HCT116 (cell line): ENCODE data around the gene CD83.

Experiments
- CEBPB ChIP-seq: IDR thresholded peaks from 2 replicates; pipeline ENCODE4 v1.6.1; 2012; ENCODE audit warnings: low read depth
- CTCF ChIP-seq, 3 experiments: fragments of 200-600 bp in 1 of 3; sonication (generic) in 1 of 3; IDR thresholded peaks in 2 of 3; conservative IDR thresholded peaks in 1 of 3; 2 replicates each; pipeline ENCODE4 v1.5.1; 2012 to 2017; ENCODE audit warnings: low read depth in 2 of 3, low read length in 2 of 3, antibody characterized with exemption in 1 of 3, borderline replicate concordance in 1 of 3, control low read depth in 1 of 3, mild to moderate bottlenecking in 1 of 3, mixed read lengths in 1 of 3, mixed run types in 1 of 3, moderate library complexity in 1 of 3; ENCODE audit not compliant: insufficient read depth in 1 of 3
- EZH2 ChIP-seq: fragments of 200-600 bp; sonication (generic); IDR thresholded peaks from 2 replicates; pipeline ENCODE4 v1.6.1; 2017; ENCODE audit warnings: antibody characterized with exemption, mixed run types
- FOSL1 ChIP-seq: IDR thresholded peaks from 2 replicates; pipeline ENCODE4 v1.6.1; 2012; ENCODE audit warnings: low read depth
- MAX ChIP-seq: IDR thresholded peaks from 2 replicates; pipeline ENCODE4 v1.6.1; 2012
- POLR2A ChIP-seq: IDR thresholded peaks from 2 replicates; pipeline ENCODE4 v1.7.0; 2011; ENCODE audit warnings: borderline replicate concordance; ENCODE audit not compliant: insufficient read depth, insufficient read length; ENCODE audit errors: extremely low read depth
- SP1 ChIP-seq: IDR thresholded peaks from 2 replicates; pipeline ENCODE4 v1.6.1; 2012; ENCODE audit warnings: low read depth
- ZFX ChIP-seq: fragments of 450-650 bp; IDR thresholded peaks from 2 replicates; pipeline ENCODE4 v1.6.1; 2017

GRCh38 chr6:14180609-14181008 is 63.0 kb downstream of the CD83 start:
- no peak for TF ChIP-seq FOSL1
- TF ChIP-seq MAX, result no peak
- TF ChIP-seq SP1, result no peak
- TF ChIP-seq CEBPB, result no peak
- no peak for TF ChIP-seq CTCF (IDR thresholded peaks at IDR 0.05 in 2 of 3, conservative IDR thresholded peaks at IDR 0.05 in 1 of 3; ENCODE audit: borderline replicate concordance in 1 of 3, insufficient read depth in 1 of 3, low read depth in 2 of 3, low read length in 2 of 3)
- no peak for TF ChIP-seq EZH2
- no peak for TF ChIP-seq POLR2A
- no peak for TF ChIP-seq ZFX
